HG02763 (cell line): ENCODE data around the gene BSG.
"Not testable (repeated sequence)": the region's sequence is repeated elsewhere in the genome, so short reads cannot be mapped to it uniquely, and the experiment has no call there.

ENCODE experiments used
- ATAC-seq: cut with Tn5 transposase; IDR thresholded peaks from one replicate; pipeline ENCODE4 v1.9.1; 2021; ENCODE audit warnings: mild to moderate bottlenecking, moderate library complexity; ENCODE audit not compliant: unreplicated experiment

BSG gene

GRCh38 chr19:617551-618246 is 45.3 kb downstream of the BSG start:
- no peak for ATAC-seq

DNA sequence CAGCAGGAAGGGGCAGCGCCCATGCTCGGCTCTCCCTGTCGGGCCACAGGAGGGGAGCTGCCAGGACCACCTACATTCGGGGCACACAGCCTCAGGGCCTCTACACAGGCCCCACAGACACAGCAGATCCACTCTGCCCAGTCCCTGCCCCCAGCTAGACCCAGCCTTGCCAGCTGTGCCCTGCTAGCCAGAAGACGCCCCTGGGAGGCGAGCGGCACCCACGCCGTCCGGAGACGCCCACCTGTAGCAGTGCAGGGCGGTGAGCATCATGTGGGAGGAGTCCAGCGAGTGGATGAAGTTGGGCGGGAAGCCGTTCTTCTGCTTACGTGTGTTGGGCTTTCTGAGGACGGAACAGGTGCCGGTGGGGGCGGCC is 45.8 kb downstream of the BSG start:
- ATAC-seq = no peak

DNA sequence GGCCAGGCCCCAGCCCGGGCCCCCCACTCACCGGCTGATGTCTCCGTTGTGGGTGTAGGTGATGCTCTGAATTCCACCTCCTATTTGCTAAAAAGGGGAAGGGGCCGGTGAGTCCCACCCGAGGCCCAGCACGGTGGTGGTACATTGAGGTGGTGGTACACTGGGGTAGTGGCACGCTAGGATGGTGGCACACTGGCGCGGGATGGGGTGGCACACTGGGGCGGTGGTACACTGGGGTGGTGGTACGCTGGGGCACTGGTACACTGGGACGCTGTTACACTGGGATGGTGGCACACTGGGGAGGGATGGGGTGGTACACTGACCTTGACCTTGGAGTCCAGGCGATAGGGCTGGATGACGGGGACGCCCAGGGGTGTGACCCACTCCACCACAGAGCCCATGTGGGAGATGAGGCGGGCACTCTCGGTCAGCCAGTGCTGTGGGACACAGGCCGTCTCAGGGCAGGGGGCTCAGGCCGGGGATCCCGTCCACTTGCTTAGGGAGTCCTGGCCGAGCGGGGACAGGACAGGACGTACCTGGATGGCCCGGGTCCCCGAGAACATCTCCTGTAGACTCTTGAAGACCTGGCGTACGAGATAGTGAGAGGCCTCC is 46.4 kb downstream of the BSG start:
- ATAC-seq = no peak

DNA sequence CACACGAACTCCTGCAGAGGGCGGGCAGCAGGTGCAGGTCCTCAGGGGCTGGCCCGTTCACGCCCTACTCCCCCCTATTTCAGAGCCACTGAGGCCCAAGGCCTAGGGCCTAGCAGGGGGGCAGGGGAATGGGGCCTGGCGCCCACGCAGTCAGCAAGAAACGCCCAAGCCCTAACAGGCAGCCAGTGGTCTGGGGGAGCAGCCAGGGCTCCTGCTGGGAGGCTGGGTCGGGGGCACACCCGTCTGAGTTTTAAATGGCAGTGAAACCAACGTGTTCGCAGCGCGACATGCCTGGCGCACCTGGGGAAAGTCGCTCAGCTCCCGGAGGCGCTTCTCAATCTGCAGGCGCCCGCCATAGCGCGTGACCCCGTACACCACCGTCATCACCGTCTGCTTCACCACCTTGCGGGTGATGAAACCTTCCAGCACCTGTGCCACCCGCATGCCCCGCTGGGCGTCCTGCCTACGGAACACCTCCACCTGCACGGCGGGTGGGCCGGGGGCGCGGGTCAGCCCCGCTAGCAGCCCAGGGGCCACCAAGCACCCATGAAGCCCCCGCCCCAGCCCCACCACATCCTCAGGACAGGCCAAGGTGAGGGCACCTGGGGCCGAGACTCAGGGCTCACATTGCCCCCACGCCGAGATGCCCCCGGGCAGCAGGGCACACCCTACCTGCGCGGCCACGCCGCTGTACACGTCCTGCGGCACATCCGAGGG is 47.0 kb downstream of the BSG start:
- no peak for ATAC-seq

DNA sequence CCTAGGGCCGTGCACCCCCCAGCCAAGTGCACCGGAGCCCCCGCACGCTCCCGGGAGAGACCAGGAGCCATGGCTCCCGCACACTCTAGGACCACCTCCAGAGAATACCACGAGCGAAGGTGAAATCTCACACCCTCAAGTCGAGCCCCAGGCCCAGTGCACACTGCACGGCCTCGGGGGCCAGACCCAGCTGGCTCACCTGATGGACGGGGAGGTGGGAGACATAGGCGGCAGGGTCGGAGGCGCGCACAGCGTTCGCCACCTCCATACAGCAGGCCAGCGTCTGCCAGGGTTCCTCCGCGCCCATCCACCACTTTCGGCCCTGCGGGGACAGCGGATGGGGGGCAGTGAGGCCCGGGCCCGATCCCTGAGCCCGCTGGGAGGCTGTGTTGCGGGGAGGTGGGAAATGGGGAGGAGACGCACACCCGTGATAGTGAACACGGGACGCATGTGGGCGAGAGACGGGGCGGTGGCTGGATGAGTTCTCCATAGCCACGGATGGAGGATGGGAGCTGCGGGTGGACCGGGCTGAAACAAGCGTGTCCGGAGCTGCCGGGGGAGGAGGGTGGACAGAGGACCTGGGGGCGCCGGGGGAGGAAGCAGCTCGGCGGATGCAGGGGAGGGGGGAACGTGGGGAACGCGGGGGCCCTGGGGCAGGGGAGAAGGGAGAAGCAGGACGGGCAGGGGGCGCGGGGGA is 47.9 kb downstream of the BSG start:
- no peak for ATAC-seq

DNA sequence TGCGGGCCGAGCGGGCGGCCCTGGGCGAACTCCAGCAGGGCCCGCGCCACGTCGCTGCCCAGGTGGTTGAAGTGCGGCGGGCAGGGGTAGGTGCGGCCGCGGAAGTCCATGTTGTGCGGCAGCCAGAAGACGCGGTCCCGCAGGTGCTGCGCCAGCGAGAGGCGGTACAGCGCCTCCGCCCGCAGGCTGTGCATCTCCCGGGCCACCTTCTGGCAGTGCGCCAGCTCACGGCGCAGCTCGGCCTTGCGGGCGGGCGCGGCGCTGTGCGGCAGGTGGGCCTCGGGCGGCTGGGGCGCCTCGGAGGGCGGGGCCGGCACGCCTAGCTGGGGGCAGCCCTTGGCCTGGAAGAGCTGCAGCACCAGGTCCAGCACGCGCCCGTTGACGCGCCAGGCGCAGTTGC is 48.8 kb downstream of the BSG start:
- ATAC-seq = not testable (repeated sequence)

DNA sequence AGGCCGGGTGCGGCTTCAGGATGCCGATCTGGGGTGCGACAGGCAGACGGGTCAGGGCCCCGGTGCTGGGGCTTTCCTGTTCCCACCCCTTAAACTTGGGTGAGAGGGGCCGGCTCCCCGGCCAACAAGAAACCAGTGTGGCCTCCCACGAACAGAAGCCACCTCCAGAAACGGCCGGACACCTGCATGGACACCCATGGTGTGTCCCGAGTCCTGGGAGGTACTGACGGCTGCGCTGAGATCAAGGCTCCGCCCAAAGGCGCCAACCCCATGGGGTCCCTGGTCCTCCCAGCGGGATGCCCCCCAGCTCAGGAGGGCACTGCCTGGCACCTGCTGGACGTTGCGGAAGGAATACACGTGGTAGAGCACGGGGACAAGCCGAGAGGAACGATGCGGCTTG is 49.4 kb downstream of the BSG start:
- ATAC-seq = no peak

DNA sequence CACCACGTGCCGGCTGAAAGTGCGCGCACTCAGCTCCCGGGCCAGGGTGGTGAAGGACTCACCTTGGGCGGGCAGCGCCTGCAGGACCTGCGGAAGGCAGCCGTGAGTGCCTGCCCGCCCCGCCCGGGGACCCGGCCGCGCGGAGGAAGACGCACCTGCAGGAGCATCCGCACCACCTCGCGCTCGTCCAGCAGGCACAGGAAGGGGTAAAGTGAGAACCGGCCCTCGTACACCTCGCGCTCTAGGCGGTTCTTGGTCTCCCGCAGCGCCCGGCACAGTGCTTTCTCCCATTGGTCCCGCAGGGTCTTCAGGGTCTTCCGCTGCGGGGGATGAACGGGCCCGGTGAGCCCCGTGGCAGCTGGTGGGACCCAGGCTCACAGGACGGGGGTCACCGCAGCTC is 50.3 kb downstream of the BSG start:
- no peak for ATAC-seq

- ATAC-seq = no peak
Observed at GRCh38 chr19:623175-623916, 51.0 kb downstream of the BSG start.

GRCh38 chr19:623974-624373 is 51.6 kb downstream of the BSG start:
- ATAC-seq = no peak

DNA sequence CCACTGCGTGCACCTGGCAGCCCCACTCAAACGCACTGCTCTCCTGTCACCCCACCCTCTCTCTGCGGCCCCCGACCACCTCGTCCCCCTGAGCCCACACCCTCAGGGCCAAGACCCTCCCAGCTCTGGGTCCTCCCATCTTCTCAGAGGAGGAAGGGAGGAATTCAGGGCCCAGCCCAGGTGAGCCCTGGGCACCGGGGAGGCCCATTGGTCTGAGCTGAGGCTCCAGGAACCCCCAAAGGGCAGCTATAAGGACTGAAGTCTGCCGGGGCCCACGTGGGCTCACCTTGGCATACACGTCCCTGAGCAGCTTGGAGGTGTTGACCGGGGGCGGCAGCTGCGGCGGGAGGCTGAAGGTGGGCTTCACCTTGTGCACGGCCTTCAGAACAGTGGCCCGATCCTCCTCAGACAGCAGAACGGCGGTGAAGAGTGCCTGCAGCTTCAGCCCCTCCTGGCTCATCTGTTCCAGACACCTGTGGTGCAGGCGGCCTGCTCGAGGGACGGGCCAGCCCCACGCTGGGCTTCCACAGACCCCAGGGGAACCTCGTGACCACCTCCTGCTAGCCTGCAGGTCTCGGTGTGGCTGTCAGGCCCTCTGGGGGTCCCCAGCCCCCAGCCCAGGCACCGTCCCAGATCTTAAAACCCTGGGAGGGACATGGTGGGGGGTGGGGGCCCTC is 52.2 kb downstream of the BSG start:
- no peak for ATAC-seq

DNA sequence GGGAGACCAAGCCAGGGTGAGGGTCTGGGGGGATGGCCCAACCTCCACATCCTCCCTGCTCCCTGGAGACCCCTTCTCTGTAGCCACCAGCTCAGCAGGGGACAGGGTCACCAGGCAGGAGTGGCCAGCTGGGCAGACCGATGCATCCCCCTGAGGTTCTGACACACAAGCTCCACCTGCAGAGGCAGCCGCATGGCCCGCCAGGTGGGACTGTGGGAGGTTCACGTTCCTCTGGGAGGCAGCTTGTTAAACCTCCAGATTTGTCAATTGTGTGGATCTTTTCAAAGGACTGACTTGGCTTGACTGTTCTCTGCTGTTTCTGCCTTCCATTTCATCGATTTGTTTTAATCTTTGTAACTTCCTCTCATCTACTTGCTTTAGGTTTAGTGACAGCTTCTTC is 52.9 kb downstream of the BSG start:
- ATAC-seq = no peak

GRCh38 chr19:626566-626965 is 54.2 kb downstream of the BSG start:
- not testable (repeated sequence) for ATAC-seq

GRCh38 chr19:628168-628567 is 55.8 kb downstream of the BSG start:
- no peak for ATAC-seq

- ATAC-seq = not testable (repeated sequence)
Observed at GRCh38 chr19:629515-629914, 57.1 kb downstream of the BSG start.

DNA sequence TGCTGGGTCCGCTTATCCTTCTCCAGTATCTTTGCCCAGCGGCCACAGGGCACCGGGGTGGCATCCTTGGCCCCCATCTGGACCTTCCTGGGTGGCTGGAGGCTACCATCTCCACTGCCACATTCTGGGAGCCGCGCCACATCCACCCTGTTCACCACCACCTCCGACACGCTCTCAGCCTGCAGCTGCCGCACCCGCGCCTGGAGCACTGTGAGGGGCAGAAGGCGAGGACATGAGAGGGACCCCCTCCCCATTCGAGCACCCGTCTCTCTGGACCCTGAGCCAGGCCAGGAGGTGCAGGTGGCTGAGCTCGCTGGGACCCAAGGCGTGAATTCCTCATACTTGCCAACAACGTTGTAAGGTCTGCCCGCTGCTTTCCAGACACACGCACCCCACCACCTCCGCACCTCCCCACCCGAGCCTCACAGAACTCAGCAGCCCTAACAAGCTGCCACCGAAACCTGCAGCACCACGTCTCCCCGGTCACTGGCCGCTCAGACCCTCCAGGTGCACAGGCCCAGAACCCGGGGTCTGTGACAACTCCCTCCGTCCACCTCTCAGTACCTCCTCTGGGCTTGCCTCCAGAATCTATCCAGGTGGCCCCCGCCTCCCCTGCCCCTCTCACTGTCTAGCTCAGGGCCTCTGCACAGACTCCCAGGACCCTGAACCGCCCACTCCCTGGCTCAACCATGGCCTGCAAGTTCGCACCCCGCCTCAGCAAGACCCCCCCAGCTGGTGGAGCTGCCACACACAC is 57.7 kb downstream of the BSG start:
- ATAC-seq = no peak

GRCh38 chr19:632579-633067 is 60.2 kb downstream of the BSG start:
- ATAC-seq = peak; percentile 17
